HEK293T (cell line): ENCODE measurements around the gene RPTOR.

Experiments used
- SP1 ChIP-seq: fragments of 450-650 bp; IDR thresholded peaks from 2 replicates; pipeline ENCODE4 v1.6.1; 2017
- ZNF384 ChIP-seq: fragments of 450-650 bp; IDR thresholded peaks from 2 replicates; pipeline ENCODE4 v1.6.1; 2016

GRCh38 chr17:80861892-80862291 is 317.3 kb downstream of the RPTOR start:
- no peak for TF ChIP-seq ZNF384
- TF ChIP-seq SP1, result no peak
